Fibroblast of peridontal ligament (primary cell): ENCODE data around the gene PLA2G2F.

Experiments used
- DNase-seq: peaks from one replicate; pipeline ENCODE4 v3.0.0-alpha.2; 2010; ENCODE audit errors: extremely low read depth

The PLA2G2F gene, protein sequence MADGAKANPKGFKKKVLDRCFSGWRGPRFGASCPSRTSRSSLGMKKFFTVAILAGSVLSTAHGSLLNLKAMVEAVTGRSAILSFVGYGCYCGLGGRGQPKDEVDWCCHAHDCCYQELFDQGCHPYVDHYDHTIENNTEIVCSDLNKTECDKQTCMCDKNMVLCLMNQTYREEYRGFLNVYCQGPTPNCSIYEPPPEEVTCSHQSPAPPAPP

DNA sequence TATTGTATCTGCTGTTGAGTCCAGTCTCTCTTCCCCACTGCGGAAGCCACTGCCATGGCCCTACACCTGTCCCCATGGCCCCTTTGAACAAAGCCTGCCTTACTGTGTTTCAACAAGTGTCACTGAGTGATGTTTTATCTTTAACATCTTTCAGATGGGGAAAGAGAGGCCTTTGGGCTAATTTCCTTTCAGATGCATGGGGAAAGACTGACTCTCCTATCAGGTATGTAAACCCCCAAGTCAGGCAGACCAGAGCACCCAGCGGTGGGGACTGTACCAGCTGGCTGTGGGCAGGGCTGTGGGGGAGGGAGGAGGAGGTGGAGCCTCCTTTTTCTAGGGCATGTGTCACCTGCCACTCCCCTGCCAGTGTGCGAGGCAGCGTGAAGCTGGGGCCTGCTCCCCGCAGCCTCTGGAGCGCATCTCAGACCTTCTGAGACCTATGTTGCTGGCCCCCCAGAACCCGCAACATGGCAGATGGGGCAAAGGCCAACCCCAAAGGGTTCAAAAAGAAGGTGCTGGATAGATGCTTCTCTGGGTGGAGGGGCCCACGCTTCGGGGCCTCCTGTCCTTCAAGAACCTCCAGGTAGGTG is at the start of gene PLA2G2F:
TSS of gene PLA2G2F (plus strand) at position 363 of the 590 bp plus-strand sequence. CDS start at position 468, 105 bp downstream.
- DNase-seq, result no peak

GRCh38 chr1:20089328-20090077 is 49.6 kb upstream of the PLA2G2F start:
- no peak for DNase-seq

- DNase-seq, result no peak
Observed at GRCh38 chr1:20090119-20090518, 49.0 kb upstream of the PLA2G2F start.

DNA sequence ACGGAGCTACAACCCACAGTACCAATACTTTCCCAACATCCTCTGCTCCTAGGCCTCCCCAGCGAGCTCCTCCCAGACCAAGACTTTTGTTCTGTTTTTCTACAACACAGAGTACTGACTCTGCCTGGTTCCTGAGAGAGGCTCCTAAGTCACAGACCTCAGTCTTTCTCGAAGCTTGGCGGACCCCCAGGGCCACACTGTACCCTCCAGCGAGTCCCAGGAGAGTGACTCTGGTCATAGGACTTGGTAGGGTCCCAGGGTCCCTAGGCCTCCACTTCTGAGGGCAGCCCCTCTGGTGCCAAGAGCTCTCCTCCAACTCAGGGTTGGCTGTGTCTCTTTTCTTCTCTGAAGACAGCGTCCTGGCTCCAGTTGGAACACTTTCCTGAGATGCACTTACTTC is 48.5 kb upstream of the PLA2G2F start:
- DNase-seq, result no peak

DNA sequence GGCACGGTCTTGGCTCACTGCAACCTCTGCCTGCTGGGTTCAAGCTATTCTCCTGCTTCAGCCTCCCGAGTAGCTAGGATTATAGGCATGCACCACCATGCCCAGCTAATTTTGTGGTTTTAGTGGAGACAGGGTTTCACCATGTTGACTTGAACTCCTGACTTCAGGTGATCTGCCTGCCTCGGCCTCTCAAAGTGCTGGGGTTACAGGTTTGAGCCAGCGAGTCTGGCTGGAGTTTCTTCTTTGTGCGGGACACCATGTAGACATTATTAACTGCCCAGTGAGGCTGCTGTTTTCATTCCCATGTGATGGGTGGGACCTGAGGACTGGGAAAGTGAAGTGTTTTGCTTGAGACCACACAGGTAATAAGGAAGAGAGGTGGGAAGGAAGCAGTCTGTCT is 45.8 kb upstream of the PLA2G2F start:
- no peak for DNase-seq

DNA sequence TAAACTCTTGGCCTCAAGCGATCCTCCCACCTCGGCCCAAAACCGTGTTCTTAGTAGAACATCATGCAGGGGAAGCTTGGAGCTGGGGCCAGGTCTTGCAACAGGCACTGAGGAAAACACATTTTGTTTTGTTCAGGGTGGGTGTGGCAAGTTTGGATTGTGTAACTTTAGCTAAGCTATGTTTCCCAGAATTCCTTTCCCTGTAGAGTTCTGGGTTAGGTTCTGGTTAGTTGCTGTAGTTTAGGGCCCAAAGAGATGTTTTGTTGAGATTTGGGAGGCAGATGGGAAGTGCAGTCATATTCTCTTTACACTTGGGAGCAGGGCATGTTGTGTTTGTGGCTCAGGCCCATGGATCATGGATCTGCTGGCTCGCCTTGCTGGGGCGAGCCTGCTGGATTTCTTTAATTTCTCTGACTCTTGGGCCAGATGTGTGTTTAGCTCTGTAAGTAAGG is 45.2 kb upstream of the PLA2G2F start:
- peak; percentile 41 for DNase-seq

DNA sequence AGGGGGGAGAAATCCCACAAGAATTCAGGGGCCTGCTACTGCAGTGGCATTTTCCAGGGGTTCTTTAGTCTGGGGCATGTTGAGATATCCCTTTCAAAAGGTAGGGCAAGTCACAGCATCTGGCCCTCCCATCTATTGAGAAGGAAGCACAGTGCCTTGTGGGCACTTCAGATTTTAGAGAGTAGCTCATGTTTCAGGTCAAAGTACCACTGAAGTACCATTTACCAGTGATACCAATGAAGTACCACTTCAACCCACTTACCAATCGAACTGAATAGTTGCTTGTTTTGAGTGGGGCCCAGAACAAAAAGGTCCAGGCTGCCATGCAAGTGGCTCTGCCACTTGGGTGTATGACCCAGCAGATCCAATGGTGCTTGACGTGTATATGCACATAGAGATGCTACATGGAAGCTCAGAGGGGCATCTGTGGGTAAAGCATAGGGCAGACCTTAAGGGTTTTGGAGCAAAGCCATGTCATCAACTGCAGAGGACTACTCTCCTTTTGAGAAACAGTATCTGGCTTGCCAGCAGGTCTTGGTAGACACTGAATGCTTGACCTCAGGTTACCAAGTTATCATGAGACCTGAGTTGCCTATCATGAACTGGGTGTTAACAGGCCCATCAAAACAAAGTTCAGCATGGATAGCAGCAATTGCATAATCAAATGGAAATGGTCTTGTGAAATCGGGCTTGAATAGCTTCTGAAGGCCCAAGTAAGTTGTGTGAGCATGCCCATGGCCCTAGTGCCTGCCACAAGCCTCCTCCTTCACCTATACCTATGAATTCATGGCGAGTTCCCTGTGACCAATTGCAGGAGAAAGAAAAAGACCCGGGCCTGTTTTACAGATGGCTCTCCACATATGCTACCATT is 43.3 kb upstream of the PLA2G2F start:
- DNase-seq, result no peak

DNA sequence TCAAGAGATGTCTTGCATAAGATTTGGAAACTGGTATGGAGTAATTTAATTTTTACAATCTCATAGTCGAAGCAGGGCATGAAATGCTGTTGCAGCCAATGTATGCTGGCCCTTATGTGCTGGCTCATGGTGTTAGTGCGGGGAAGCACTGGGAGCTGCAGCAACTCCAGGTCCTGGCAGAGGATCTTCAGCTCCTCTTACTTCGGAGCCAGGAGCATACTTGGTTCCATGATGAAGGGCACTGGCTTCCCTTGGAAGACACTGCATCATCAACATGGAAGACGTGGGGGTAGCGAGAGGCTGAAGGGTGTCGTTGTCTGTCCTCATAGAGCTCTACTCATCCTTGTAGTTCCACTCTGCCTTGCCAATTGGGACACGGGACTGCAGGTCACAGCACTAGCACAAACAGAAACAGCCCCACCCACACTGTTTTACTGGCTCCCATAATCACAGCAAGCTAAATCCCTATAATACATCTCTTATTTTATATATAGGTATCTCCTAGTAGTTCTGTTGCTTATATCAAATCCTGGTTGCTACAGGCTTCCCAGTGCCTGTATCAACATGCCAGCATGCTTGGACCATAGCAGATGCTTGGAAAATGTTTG is 42.2 kb upstream of the PLA2G2F start:
- no peak for DNase-seq

- no peak for DNase-seq
Observed at GRCh38 chr1:20099533-20099932, 39.6 kb upstream of the PLA2G2F start.

- DNase-seq, result peak; percentile 62
Observed at GRCh38 chr1:20100632-20101355, 38.3 kb upstream of the PLA2G2F start.

DNA sequence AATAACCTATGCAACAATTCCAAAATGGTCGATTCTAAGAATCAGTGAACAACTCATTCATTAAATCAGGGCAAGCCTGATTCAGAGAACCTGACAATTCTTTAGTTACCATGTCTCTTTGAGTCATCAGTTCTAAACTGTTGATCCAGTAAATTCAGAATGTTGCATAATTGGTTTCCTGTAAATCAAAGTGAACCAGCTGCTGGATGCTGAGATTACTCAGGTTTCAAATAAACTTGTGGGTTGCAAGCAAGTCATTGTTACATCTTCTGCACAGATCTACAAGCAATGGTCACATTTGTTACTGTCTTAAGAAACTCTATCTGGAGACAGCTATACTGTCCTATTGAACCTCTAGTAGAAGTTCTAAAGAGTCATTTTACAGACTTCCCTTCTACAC is 36.2 kb upstream of the PLA2G2F start:
- peak; percentile 88 for DNase-seq

DNA sequence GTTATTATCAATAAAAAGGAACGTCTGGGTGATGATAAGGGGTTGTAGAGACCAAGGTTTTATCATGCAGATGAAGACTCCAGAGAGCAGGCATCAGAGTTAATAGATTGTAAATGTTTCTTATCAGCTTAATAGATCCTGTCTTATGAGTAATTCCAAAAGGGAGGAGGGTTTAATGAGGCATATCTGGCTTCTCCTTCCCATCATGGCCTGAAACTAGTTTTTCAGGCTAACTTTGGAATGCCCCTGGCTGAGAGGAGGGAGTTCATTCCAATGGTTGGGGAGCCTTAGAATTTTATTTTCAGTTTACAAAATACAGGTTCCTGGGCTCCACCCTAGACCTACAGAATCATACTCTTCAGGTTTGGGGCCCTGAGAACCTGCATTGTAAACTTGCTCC is 33.3 kb upstream of the PLA2G2F start:
- no peak for DNase-seq

GRCh38 chr1:20107351-20107750 is 31.8 kb upstream of the PLA2G2F start:
- no peak for DNase-seq

GRCh38 chr1:20107796-20108195 is 31.3 kb upstream of the PLA2G2F start:
- DNase-seq, result no peak

GRCh38 chr1:20108366-20109123 is 30.6 kb upstream of the PLA2G2F start:
- DNase-seq, result no peak

DNA sequence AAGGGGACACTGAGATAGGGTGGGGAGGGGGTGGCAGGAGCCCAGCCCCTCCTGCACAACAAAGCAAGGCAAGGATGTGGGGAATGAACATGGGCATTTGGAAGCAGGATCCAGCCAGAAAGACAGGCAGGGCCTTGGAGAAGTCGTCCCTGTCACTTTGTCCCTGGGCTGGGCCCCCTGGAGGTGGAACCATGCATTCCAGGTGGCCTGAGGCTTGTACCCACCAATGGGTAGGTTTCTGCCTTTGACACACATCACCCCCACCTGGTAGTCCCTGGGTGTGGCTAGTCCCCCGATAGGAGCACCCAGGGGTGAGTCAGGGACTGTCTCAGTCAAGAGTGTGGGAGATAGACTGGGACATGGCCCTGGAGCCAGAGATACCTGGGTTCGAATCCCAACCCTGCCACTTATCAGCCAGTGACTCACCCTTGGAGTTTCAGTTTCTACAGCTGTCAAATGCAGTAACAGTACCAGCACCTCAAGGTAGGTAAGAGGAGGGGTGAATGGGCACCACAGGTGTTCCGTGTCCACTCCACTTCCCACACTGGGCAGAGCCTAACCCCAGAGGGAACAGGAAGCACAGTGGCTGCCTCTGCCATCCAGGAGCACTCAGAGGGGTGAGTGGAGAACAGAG is 29.8 kb upstream of the PLA2G2F start:
- DNase-seq, result no peak

GRCh38 chr1:20110679-20111078 is 28.4 kb upstream of the PLA2G2F start:
- DNase-seq, result peak; percentile 14

GRCh38 chr1:20111452-20111851 is 27.7 kb upstream of the PLA2G2F start:
- DNase-seq, result no peak

DNA sequence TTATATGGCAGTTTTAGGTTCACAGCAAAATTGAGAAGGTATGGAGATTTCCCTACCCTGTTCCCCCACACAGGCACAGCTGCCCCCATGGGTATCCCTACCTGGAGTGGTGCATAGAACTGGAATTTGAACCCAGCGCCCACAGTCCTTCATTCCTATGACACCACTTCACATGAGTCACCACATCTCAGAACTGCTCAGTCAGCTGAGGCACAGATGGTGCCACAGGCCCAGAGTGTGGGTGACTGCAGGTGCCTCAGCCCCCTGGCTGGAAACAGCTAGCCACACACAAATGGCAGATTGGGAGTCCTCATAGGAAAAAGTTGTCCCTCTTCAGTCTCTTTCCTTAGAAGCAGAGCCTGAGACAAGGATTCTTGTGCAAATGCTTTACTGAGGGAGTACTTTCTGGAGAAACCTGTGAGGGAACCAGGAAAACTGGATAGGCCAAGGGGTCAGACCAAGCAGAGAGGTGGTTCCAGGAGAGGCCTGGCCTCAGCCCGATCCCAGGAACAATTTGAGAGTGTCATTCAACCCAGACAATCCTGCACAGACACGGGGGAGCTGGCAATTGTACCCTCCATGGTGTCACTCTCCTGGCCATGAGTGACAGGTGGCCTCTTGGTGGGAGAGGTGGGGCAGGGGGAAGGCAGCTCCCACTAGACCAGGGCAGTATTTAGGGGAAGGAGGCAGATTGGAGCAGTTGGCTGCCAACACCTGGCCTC is 26.7 kb upstream of the PLA2G2F start:
- DNase-seq, result no peak
